ENCODE data around the gene GGA2. TPM values are rescaled to one million over a fixed set of nuclear protein-coding genes. Genes with fewer than 3 reads are reported as not detected.
"Not testable (repeated sequence)": the region's sequence is repeated elsewhere in the genome, so short reads cannot be mapped to it uniquely, and the experiment has no call there.

GGA2 gene
- total RNA-seq, 2 experiments from 2014 or later, result 73.3 to 75.1 TPM

GRCh38 chr16:23521037-23521743 is 10.9 kb upstream of the GGA2 start:
- Mint-ChIP-seq H3K4me1 (ENCODE audit: low read depth) (peaks cover 9% of the 10 kb centered on the region), H3K27ac (no peak overlapping the region), H3K4me3 (no peak overlapping the region), H3K36me3 (peaks cover 43% of the 10 kb centered on the region), H3K27me3 (no peaks in the 10 kb centered on the region), H3K9me3 (no peaks in the 10 kb centered on the region)
- ChIA-PET CTCF (interaction anchor here (0.8 kb wide), 1 partner anchor 16 kb away, joined by 3 read pairs; no protein-coding TSS in a partner anchor), POLR2A (no interaction called here)
- intact Hi-C loops (cut with micrococcal nuclease), result no loop called here
- DNase-seq, result no peak

- Mint-ChIP-seq H3K4me3 (no peak overlapping the region), H3K4me1 (ENCODE audit: low read depth) (peaks cover 15% of the 10 kb centered on the region), H3K36me3 (peaks cover 44% of the 10 kb centered on the region), H3K27me3 (no peaks in the 10 kb centered on the region), H3K27ac (no peak overlapping the region), H3K9me3 (no peaks in the 10 kb centered on the region)
- DNase-seq, result no peak
- ChIA-PET POLR2A (no interaction called here), CTCF (no interaction called here)
- intact Hi-C loops (cut with micrococcal nuclease), result no loop called here
These were observed 10.2 kb upstream of the GGA2 start for GRCh38 chr16:23520500-23520899.

GRCh38 chr16:23519282-23519681 is 9.0 kb upstream of the GGA2 start:
- H3K27ac Mint-ChIP-seq, result no peak overlapping the region
- peaks cover 26% of the 10 kb centered on the region for H3K4me1 Mint-ChIP-seq (ENCODE audit: low read depth)
- DNase-seq, result no peak
- H3K9me3 Mint-ChIP-seq, result no peaks in the 10 kb centered on the region
- H3K36me3 Mint-ChIP-seq, result peaks cover 37% of the 10 kb centered on the region
- ChIA-PET CTCF (no interaction called here), POLR2A (no interaction called here)
- no peak overlapping the region for H3K4me3 Mint-ChIP-seq
- intact Hi-C loops (cut with micrococcal nuclease), result no loop called here
- no peaks in the 10 kb centered on the region for H3K27me3 Mint-ChIP-seq

GRCh38 chr16:23518435-23518891 is 8.2 kb upstream of the GGA2 start:
- CTCF ChIA-PET, result interaction anchor here (0.7 kb wide), 1 partner anchor 10 kb away, joined by 3 read pairs; no protein-coding TSS in a partner anchor
- H3K4me3 Mint-ChIP-seq, result no peak overlapping the region
- peaks cover 30% of the 10 kb centered on the region for H3K36me3 Mint-ChIP-seq

GRCh38 chr16:23516366-23517137 is 6.3 kb upstream of the GGA2 start:
- H3K27me3 Mint-ChIP-seq, result no peaks in the 10 kb centered on the region
- DNase-seq, result no peak
- ChIA-PET POLR2A (no interaction called here), CTCF (no interaction called here)
- H3K36me3 Mint-ChIP-seq, result peaks cover 14% of the 10 kb centered on the region
- no peaks in the 10 kb centered on the region for H3K9me3 Mint-ChIP-seq
- H3K27ac Mint-ChIP-seq, result no peak overlapping the region
- no peak overlapping the region for H3K4me3 Mint-ChIP-seq
- peaks cover 32% of the 10 kb centered on the region for H3K4me1 Mint-ChIP-seq (ENCODE audit: low read depth)
- intact Hi-C loops (cut with micrococcal nuclease), result no loop called here

More at GRCh38 chr16:23518435-23518891, 8.2 kb upstream of the GGA2 start:
- DNase-seq, result no peak
- intact Hi-C loops (cut with micrococcal nuclease), result no loop called here
- Mint-ChIP-seq H3K27ac (no peak overlapping the region), H3K4me1 (ENCODE audit: low read depth) (peaks cover 32% of the 10 kb centered on the region), H3K27me3 (no peaks in the 10 kb centered on the region), H3K9me3 (no peaks in the 10 kb centered on the region)
- POLR2A ChIA-PET, result no interaction called here

GRCh38 chr16:23515881-23516280 is 5.6 kb upstream of the GGA2 start:
- DNase-seq, result no peak
- H3K36me3 Mint-ChIP-seq, result peaks cover 11% of the 10 kb centered on the region
- H3K27ac Mint-ChIP-seq, result no peak overlapping the region
- peaks cover 35% of the 10 kb centered on the region for H3K4me1 Mint-ChIP-seq (ENCODE audit: low read depth)
- H3K4me3 Mint-ChIP-seq, result no peak overlapping the region
- POLR2A ChIA-PET, result no interaction called here
- intact Hi-C loops (cut with micrococcal nuclease), result no loop called here
- no peaks in the 10 kb centered on the region for H3K27me3 Mint-ChIP-seq
- no peaks in the 10 kb centered on the region for H3K9me3 Mint-ChIP-seq
- CTCF ChIA-PET, result no interaction called here

GRCh38 chr16:23514381-23515152 is 4.3 kb upstream of the GGA2 start:
- peak; percentile 50 for DNase-seq
- ChIA-PET POLR2A (interaction anchor here (0.8 kb wide), 1 partner anchor 10 kb away, joined by 4 read pairs; no protein-coding TSS in a partner anchor), CTCF (interaction anchor here (0.6 to 1.3 kb wide), 3 partner anchors 10 to 213 kb away, joined by 3 read pairs; no protein-coding TSS in a partner anchor)
- Mint-ChIP-seq H3K36me3 (peaks cover 7% of the 10 kb centered on the region), H3K4me3 (no peak overlapping the region), H3K27ac (peak overlapping the region; percentile 31), H3K27me3 (no peaks in the 10 kb centered on the region), H3K9me3 (no peaks in the 10 kb centered on the region), H3K4me1 (ENCODE audit: low read depth) (peaks cover 40% of the 10 kb centered on the region)
- intact Hi-C loops (cut with micrococcal nuclease), result no loop called here

- intact Hi-C loops (cut with micrococcal nuclease), result no loop called here
- no peak for DNase-seq
- CTCF ChIA-PET, result no interaction called here
- Mint-ChIP-seq H3K36me3 (peaks cover 14% of the 10 kb centered on the region), H3K27ac (no peak overlapping the region), H3K4me3 (no peak overlapping the region), H3K9me3 (no peaks in the 10 kb centered on the region), H3K27me3 (no peaks in the 10 kb centered on the region), H3K4me1 (ENCODE audit: low read depth) (peaks cover 52% of the 10 kb centered on the region)
- POLR2A ChIA-PET, result no interaction called here
These were observed 1.9 kb upstream of the GGA2 start for GRCh38 chr16:23512168-23512695.

GRCh38 chr16:23511731-23512130 is 1.4 kb upstream of the GGA2 start:
- no peak overlapping the region for H3K27ac Mint-ChIP-seq
- H3K4me3 Mint-ChIP-seq, result peak overlapping the region; percentile 51
- no peaks in the 10 kb centered on the region for H3K9me3 Mint-ChIP-seq
- H3K36me3 Mint-ChIP-seq, result peaks cover 16% of the 10 kb centered on the region
- intact Hi-C loops (cut with micrococcal nuclease), result no loop called here
- no peak for DNase-seq
- ChIA-PET POLR2A (no interaction called here), CTCF (interaction anchor here (1.0 kb wide), 1 partner anchor 292 kb away, joined by 4 read pairs; no protein-coding TSS in a partner anchor)
- peaks cover 56% of the 10 kb centered on the region for H3K4me1 Mint-ChIP-seq (ENCODE audit: low read depth)
- H3K27me3 Mint-ChIP-seq, result no peaks in the 10 kb centered on the region

GRCh38 chr16:23510915-23511270 is 599 bp upstream of the GGA2 start:
- H3K36me3 Mint-ChIP-seq, result peaks cover 16% of the 10 kb centered on the region
- CTCF ChIA-PET, result interaction anchor here (1.0 kb wide), 1 partner anchor 292 kb away, joined by 4 read pairs; no protein-coding TSS in a partner anchor
- H3K27me3 Mint-ChIP-seq, H3K9me3 Mint-ChIP-seq, POLR2A ChIA-PET, DNase-seq: not testable (repeated sequence)
- intact Hi-C loops (cut with micrococcal nuclease), result loop anchor here (1.0 kb wide), 1 partner anchor 46 kb away; the partner anchor contains the start of genes EARS2 and UBFD1
- H3K27ac Mint-ChIP-seq, result peak overlapping the region; percentile 69
- H3K4me1 Mint-ChIP-seq (ENCODE audit: low read depth), result peaks cover 57% of the 10 kb centered on the region
- H3K4me3 Mint-ChIP-seq, result peak overlapping the region; percentile 75

- intact Hi-C loops (cut with micrococcal nuclease), result loop anchor here (1.0 to 10.0 kb wide), 3 partner anchors 48 to 165 kb away; partner anchors contain the start of genes DCTN5, EARS2, PALB2 and PLK1
- peak overlapping the region; percentile 83 for H3K27ac Mint-ChIP-seq
- H3K4me3 Mint-ChIP-seq, result peak overlapping the region; percentile 84
- H3K27me3 Mint-ChIP-seq, result no peaks in the 10 kb centered on the region
- peaks cover 58% of the 10 kb centered on the region for H3K4me1 Mint-ChIP-seq (ENCODE audit: low read depth)
- peak; percentile 33 for DNase-seq
- CTCF ChIA-PET, result interaction anchor here (0.7 to 1.0 kb wide), 2 partner anchors 74 to 89 kb away, joined by 3 to 4 read pairs; no protein-coding TSS in a partner anchor
- no peaks in the 10 kb centered on the region for H3K9me3 Mint-ChIP-seq
- peaks cover 14% of the 10 kb centered on the region for H3K36me3 Mint-ChIP-seq
- POLR2A ChIA-PET, result interaction anchor here (1.1 kb wide), 1 partner anchor 36 kb away, joined by 5 read pairs; no protein-coding TSS in a partner anchor
These were observed 521 bp downstream of the GGA2 start for GRCh38 chr16:23509782-23510163.
